Measurements from ENCODE around the gene CYP27C1.

DNA sequence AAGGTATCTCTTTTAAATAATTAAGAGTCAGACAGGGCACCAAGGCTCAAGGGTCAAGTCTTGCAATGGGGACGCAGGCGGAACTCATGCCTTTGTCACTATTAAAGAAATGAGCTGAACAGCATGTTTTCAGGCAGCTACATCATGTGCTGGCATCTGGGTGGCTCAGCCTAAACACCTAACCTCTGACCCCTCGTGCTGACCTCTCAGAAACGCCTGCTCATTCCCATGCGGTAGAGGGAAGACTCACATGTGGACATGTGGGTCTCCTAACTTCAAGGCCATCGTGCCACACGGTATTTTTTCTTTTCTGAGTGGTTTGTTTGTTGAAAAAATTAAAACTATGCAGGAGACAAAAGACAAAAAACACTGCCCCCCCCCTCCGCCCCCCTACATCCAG lies 31.3 kb downstream of the CYP27C1 start:
- TF ChIP-seq SMC3 (IDR thresholded peaks at IDR 0.05), result no peak
- TF ChIP-seq, protein P1, sequence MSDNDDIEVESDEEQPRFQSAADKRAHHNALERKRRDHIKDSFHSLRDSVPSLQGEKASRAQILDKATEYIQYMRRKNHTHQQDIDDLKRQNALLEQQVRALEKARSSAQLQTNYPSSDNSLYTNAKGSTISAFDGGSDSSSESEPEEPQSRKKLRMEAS (IDR thresholded peaks at IDR 0.05), result no peak
